Body of pancreas (tissue), 4 donors: ENCODE measurements around the gene CPEB1.

Experiments used
- POLR2A ChIP-seq, 3 donors: fragments of 450-650 bp; IDR thresholded peaks; one replicate each; pipeline ENCODE4 v1.6.1; 2016; ENCODE audit warnings: antibody characterized with exemption in 3 of 3, mild to moderate bottlenecking in 2 of 3
- TF ChIP-seq, protein P1 (sequence below), 7 experiments: fragments of 450-650 bp in 4 of 7; fragments of 200-600 bp in 3 of 7; sonication (generic) in 3 of 7; IDR thresholded peaks; one replicate each; pipeline ENCODE4 v1.5.1; 2016 to 2019; ENCODE audit warnings: antibody characterized with exemption in 7 of 7

DNA sequence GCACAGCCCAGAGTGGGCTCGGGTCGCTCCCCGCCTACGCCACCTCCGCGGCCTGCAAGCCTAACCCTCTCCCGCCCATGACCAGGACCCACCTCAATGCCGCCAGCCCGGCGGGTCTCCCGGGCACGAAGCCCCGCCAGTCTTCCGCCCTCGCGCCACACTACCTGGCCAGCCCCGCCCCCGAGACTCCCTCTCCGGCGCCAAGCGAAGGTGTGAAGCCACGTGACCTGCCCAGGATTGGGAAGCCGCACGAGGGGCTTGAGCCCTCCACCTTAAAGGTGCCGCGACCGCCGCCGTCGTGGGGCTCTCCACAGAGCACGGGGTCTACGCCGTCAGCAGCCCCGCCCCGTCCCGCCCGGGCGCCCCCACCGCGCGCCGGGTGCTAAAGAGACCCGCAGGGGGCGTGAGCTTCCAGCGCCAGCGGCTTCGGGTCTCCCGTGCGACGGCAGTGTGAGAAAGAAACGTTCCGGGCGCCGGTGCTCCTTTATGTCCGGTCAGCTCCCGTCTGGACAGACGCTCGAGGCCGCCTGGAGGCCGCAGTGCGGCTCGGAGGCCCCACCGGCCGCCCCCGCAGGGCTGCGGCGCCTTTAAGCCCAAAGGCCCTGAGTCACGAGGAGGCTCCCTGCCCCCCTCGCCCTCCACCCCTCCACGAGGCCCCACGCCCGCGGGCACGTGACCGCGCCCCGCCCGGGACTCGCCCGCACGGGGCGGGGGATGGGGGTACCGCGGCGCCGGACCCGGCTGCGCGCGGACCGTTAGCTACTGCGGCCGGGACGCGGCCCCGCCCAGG, at the start of gene CPEB1:
- no peak for TF ChIP-seq POLR2A (IDR thresholded peaks at IDR 0.05)
- TF ChIP-seq, protein P1, sequence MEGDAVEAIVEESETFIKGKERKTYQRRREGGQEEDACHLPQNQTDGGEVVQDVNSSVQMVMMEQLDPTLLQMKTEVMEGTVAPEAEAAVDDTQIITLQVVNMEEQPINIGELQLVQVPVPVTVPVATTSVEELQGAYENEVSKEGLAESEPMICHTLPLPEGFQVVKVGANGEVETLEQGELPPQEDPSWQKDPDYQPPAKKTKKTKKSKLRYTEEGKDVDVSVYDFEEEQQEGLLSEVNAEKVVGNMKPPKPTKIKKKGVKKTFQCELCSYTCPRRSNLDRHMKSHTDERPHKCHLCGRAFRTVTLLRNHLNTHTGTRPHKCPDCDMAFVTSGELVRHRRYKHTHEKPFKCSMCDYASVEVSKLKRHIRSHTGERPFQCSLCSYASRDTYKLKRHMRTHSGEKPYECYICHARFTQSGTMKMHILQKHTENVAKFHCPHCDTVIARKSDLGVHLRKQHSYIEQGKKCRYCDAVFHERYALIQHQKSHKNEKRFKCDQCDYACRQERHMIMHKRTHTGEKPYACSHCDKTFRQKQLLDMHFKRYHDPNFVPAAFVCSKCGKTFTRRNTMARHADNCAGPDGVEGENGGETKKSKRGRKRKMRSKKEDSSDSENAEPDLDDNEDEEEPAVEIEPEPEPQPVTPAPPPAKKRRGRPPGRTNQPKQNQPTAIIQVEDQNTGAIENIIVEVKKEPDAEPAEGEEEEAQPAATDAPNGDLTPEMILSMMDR (IDR thresholded peaks at IDR 0.05): no peak
